ENCODE results near the gene MX1. TPM values are rescaled to one million over a fixed set of nuclear protein-coding genes. Genes with fewer than 3 reads are reported as not detected.

The MX1 gene
- total RNA-seq, 1 experiment from 2014 or later = 2.0 TPM

DNA sequence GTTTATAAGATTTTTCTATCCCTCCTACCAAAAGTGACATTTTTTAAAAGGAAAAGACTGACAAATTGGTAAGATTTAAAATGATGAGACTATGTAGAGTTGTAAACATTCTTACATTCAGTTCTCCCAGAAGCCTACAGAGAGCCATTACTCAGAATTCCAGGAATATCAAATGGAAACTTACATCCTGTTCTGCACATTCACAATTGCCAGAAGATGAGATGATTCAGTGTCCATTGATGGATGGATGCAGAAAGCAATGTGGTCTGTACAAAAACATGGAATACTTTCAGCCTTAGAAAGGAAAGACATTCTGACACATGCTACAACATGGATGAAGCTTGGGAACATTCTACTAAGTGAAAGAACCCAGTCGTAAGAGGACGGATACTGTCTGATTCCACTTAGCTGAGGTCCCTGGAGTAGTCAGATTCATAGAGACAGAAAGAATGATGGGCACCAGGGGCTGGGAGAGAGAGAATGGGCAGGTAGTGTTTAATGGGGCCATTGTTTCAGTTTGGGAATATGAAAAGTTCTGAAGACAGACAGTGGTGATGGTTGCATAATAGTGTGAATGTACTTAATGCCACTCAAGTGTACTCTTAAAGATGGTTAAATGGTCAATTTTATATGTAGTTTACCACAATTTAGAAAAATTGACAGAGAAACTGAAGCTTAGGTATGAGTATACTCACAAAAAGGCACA, 16.6 kb downstream of the MX1 start:
- no peaks in the 10 kb centered on the region for H3K27me3 ChIP-seq (ENCODE audit: insufficient read depth, low read length)
- no peaks in the 10 kb centered on the region for H3K9me3 ChIP-seq (ENCODE audit: control insufficient read depth in 1 of 2, insufficient read depth in 1 of 2, low read depth in 1 of 2, low read length in 2 of 2)
- H3K4me2 ChIP-seq (ENCODE audit: low read length) = no peak overlapping the region
- no peak overlapping the region for H3K27ac ChIP-seq (ENCODE audit: low read depth, low read length)
- intact Hi-C loops (cut with micrococcal nuclease) = no loop called here
- CTCF ChIA-PET = no interaction called here
- H3K79me2 ChIP-seq (ENCODE audit: insufficient read depth, low read length) = no peaks in the 10 kb centered on the region
- H3K9ac ChIP-seq (ENCODE audit: low read length) = no peak overlapping the region
- ATAC-seq (no peak), DNase-seq (ENCODE audit: low read depth, low spot score) (no peak)
- H4K20me1 ChIP-seq (ENCODE audit: insufficient read depth) = no peaks in the 10 kb centered on the region
- no peak overlapping the region for H2AFZ ChIP-seq (ENCODE audit: low read depth, low read length, poor library complexity, severe bottlenecking)
- no peaks in the 10 kb centered on the region for H3K9me2 ChIP-seq (ENCODE audit: insufficient read depth)
- POLR2A ChIA-PET = no interaction called here
- no peaks in the 10 kb centered on the region for H3K36me3 ChIP-seq (ENCODE audit: control insufficient read depth in 1 of 2, insufficient read depth in 2 of 2, low read length in 2 of 2)
- RAD21 ChIA-PET (ENCODE audit: low non-redundant PET in 1 of 2, low total read pairs in 2 of 2, uncharacterized antibody in 2 of 2, unreplicated experiment in 2 of 2) = no interaction called here
- BruUV-seq (replicated peaks) = no TSS peak
- TF ChIP-seq, protein P1, sequence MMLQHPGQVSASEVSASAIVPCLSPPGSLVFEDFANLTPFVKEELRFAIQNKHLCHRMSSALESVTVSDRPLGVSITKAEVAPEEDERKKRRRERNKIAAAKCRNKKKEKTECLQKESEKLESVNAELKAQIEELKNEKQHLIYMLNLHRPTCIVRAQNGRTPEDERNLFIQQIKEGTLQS (IDR thresholded peaks at IDR 0.05) = no peak
- TF ChIP-seq EGR1 (IDR thresholded peaks at IDR 0.05; ENCODE audit: low read depth) (no peak), CEBPB (IDR thresholded peaks at IDR 0.05; ENCODE audit: low read depth) (no peak), JUND (IDR thresholded peaks at IDR 0.05) (no peak), EZH2 (IDR thresholded peaks at IDR 0.05) (no peak), POLR2AphosphoS5 (IDR thresholded peaks at IDR 0.05; ENCODE audit: low read depth, low read length) (no peak), SP1 (IDR thresholded peaks at IDR 0.05; ENCODE audit: low read depth) (no peak), SRF (IDR thresholded peaks at IDR 0.05; ENCODE audit: low read depth) (no peak), EZH2phosphoT487 (IDR thresholded peaks at IDR 0.05; ENCODE audit: borderline replicate concordance) (no peak), CBX3 (IDR thresholded peaks at IDR 0.05; ENCODE audit: low read depth) (no peak), SIN3A (IDR thresholded peaks at IDR 0.05; ENCODE audit: low read depth) (no peak), ZNF274 (IDR thresholded peaks at IDR 0.05; ENCODE audit: low read depth, low read length) (no peak), POLR2A (IDR thresholded peaks at IDR 0.05; ENCODE audit: borderline replicate concordance, extremely low read depth, insufficient read depth, insufficient read length) (no peak), RAD21 (IDR thresholded peaks at IDR 0.05; ENCODE audit: low read depth) (no peak), FOSL1 (IDR thresholded peaks at IDR 0.05; ENCODE audit: low read depth) (no peak), TCF7L2 (IDR thresholded peaks at IDR 0.05; ENCODE audit: borderline replicate concordance, extremely low read depth, insufficient read depth, insufficient read length) (no peak)
- TF ChIP-seq, protein P2, sequence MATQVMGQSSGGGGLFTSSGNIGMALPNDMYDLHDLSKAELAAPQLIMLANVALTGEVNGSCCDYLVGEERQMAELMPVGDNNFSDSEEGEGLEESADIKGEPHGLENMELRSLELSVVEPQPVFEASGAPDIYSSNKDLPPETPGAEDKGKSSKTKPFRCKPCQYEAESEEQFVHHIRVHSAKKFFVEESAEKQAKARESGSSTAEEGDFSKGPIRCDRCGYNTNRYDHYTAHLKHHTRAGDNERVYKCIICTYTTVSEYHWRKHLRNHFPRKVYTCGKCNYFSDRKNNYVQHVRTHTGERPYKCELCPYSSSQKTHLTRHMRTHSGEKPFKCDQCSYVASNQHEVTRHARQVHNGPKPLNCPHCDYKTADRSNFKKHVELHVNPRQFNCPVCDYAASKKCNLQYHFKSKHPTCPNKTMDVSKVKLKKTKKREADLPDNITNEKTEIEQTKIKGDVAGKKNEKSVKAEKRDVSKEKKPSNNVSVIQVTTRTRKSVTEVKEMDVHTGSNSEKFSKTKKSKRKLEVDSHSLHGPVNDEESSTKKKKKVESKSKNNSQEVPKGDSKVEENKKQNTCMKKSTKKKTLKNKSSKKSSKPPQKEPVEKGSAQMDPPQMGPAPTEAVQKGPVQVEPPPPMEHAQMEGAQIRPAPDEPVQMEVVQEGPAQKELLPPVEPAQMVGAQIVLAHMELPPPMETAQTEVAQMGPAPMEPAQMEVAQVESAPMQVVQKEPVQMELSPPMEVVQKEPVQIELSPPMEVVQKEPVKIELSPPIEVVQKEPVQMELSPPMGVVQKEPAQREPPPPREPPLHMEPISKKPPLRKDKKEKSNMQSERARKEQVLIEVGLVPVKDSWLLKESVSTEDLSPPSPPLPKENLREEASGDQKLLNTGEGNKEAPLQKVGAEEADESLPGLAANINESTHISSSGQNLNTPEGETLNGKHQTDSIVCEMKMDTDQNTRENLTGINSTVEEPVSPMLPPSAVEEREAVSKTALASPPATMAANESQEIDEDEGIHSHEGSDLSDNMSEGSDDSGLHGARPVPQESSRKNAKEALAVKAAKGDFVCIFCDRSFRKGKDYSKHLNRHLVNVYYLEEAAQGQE (IDR thresholded peaks at IDR 0.05; ENCODE audit: low read depth) = no peak
- TF ChIP-seq, protein P3, sequence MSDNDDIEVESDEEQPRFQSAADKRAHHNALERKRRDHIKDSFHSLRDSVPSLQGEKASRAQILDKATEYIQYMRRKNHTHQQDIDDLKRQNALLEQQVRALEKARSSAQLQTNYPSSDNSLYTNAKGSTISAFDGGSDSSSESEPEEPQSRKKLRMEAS (IDR thresholded peaks at IDR 0.05) = no peak
- TF ChIP-seq, protein P4, sequence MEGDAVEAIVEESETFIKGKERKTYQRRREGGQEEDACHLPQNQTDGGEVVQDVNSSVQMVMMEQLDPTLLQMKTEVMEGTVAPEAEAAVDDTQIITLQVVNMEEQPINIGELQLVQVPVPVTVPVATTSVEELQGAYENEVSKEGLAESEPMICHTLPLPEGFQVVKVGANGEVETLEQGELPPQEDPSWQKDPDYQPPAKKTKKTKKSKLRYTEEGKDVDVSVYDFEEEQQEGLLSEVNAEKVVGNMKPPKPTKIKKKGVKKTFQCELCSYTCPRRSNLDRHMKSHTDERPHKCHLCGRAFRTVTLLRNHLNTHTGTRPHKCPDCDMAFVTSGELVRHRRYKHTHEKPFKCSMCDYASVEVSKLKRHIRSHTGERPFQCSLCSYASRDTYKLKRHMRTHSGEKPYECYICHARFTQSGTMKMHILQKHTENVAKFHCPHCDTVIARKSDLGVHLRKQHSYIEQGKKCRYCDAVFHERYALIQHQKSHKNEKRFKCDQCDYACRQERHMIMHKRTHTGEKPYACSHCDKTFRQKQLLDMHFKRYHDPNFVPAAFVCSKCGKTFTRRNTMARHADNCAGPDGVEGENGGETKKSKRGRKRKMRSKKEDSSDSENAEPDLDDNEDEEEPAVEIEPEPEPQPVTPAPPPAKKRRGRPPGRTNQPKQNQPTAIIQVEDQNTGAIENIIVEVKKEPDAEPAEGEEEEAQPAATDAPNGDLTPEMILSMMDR (IDR thresholded peaks at IDR 0.05 in 2 of 3, conservative IDR thresholded peaks at IDR 0.05 in 1 of 3; ENCODE audit: borderline replicate concordance in 1 of 3, insufficient read depth in 1 of 3, low read depth in 2 of 3, low read length in 2 of 3) = no peak
- TF ChIP-seq, protein P5, sequence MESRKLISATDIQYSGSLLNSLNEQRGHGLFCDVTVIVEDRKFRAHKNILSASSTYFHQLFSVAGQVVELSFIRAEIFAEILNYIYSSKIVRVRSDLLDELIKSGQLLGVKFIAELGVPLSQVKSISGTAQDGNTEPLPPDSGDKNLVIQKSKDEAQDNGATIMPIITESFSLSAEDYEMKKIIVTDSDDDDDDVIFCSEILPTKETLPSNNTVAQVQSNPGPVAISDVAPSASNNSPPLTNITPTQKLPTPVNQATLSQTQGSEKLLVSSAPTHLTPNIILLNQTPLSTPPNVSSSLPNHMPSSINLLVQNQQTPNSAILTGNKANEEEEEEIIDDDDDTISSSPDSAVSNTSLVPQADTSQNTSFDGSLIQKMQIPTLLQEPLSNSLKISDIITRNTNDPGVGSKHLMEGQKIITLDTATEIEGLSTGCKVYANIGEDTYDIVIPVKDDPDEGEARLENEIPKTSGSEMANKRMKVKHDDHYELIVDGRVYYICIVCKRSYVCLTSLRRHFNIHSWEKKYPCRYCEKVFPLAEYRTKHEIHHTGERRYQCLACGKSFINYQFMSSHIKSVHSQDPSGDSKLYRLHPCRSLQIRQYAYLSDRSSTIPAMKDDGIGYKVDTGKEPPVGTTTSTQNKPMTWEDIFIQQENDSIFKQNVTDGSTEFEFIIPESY (IDR thresholded peaks at IDR 0.05; ENCODE audit: extremely low read depth, insufficient replicate concordance, low read length) = no peak
- H3K4me1 ChIP-seq (ENCODE audit: control insufficient read depth in 1 of 2, insufficient read depth in 2 of 2, low read length in 2 of 2) = no peaks in the 10 kb centered on the region
- H3K4me3 ChIP-seq (replicated peaks in 1 of 2; ENCODE audit: low read depth in 1 of 2, low read length in 2 of 2) = no peak overlapping the region
